Stomach (tissue), 4 donors: ENCODE results near the gene LYSMD1.

Experiments used
- CTCF ChIP-seq, 7 experiments: fragments of 450-650 bp in 4 of 7; fragments of 200-600 bp in 3 of 7; sonication (generic) in 3 of 7; IDR thresholded peaks; one replicate each; pipeline ENCODE4 v1.5.1; 2016 to 2019; ENCODE audit warnings: antibody characterized with exemption in 7 of 7, control low read depth in 2 of 7, mild to moderate bottlenecking in 1 of 7
- EP300 ChIP-seq: sonication (generic); formaldehyde crosslinking; IDR thresholded peaks from one replicate; pipeline ENCODE4 v1.6.1; 2017; ENCODE audit warnings: antibody characterized with exemption
- POLR2A ChIP-seq, 4 donors: fragments of 450-650 bp; IDR thresholded peaks; one replicate each; pipeline ENCODE4 v1.6.1; 2016; ENCODE audit warnings: antibody characterized with exemption in 4 of 4, control low read depth in 2 of 4, mild to moderate bottlenecking in 1 of 4, moderate library complexity in 1 of 4
- POLR2AphosphoS5 ChIP-seq, 3 donors: sonication (generic); formaldehyde crosslinking; IDR thresholded peaks; one replicate each; pipeline ENCODE4 v1.6.1; 2016; ENCODE audit warnings: antibody characterized with exemption in 3 of 3

- TF ChIP-seq CTCF (IDR thresholded peaks at IDR 0.05): no peak
- TF ChIP-seq POLR2A (IDR thresholded peaks at IDR 0.05): no peak
- no peak for TF ChIP-seq EP300
- TF ChIP-seq POLR2AphosphoS5 (IDR thresholded peaks at IDR 0.05): peak in 1 of 3 donors; percentile 29
These were observed 34.6 kb downstream of the LYSMD1 start for GRCh38 chr1:151130987-151131586.
